Activated T-cell treated with anti-CD3 and anti-CD28 coated beads, Interleukin-2, amount 50 U/mL, for 4 hours (primary cell): ENCODE data around the gene CSF3R. TPM values are rescaled to one million over a fixed set of nuclear protein-coding genes. Genes with fewer than 3 reads are reported as not detected.
"Not testable (repeated sequence)": the region's sequence is repeated elsewhere in the genome, so short reads cannot be mapped to it uniquely, and the experiment has no call there.

Experiments used
- ATAC-seq, 2 donors: fragments of 200-7000 bp; cut with Tn5 transposase; one replicate each; pipeline ENCODE4 v1.10.0; 2021
- DNase-seq: peaks from one replicate; pipeline ENCODE4 v3.0.0-alpha.2; 2020
- H3K27me3 Mint-ChIP-seq: one replicate; pipeline ENCODE4 v1.8.0; 2021; ENCODE audit warnings: low read depth, mixed read lengths
- H3K36me3 Mint-ChIP-seq: one replicate; pipeline ENCODE4 v1.8.0; 2022; ENCODE audit warnings: mixed read lengths; ENCODE audit not compliant: insufficient read depth
- H3K4me1 Mint-ChIP-seq: one replicate; pipeline ENCODE4 v1.8.0; 2021; ENCODE audit warnings: low read depth, mixed read lengths
- H3K4me3 Mint-ChIP-seq: one replicate; pipeline ENCODE4 v1.8.0; 2021; ENCODE audit warnings: mild to moderate bottlenecking, moderate library complexity, mixed read lengths
- H3K9me3 Mint-ChIP-seq: one replicate; pipeline ENCODE4 v1.8.0; 2021; ENCODE audit warnings: mixed read lengths
- total RNA-seq, 3 donors: library from RNA; stranded (reverse); gene quantifications; one replicate each; pipeline ENCODE4 v1.2.1, GENCODE V29; 2021

The CSF3R gene
- total RNA-seq, 3 donors from 2014 or later, result not detected

DNA sequence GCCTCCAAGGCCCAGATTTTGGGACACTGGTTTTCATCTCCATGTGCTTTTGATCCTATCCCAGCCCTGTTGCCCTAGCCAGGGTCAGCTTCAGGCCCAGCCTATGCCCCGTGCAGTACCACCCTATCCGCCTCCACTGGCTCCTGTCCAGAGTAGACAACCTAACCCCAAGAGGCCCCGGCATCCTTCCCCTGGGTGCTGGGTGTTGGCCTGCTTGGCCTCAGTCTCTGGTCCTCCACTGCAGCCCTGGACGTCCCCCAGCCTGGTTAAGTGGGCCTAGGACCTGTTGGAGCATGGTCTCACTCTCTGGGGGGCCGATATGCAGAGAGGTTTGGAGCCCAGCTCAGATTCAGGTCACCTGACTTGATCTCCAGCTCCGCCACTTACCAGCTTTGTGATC, 1.6 kb downstream of the CSF3R start:
- peaks cover 6% of the 10 kb centered on the region for H3K27me3 Mint-ChIP-seq
- H3K9me3 Mint-ChIP-seq, result no peaks in the 10 kb centered on the region
- no peaks in the 10 kb centered on the region for H3K36me3 Mint-ChIP-seq
- peaks cover 7% of the 10 kb centered on the region for H3K4me1 Mint-ChIP-seq
- ATAC-seq (no peak), DNase-seq (no peak)
- H3K4me3 Mint-ChIP-seq, result no peak overlapping the region

DNA sequence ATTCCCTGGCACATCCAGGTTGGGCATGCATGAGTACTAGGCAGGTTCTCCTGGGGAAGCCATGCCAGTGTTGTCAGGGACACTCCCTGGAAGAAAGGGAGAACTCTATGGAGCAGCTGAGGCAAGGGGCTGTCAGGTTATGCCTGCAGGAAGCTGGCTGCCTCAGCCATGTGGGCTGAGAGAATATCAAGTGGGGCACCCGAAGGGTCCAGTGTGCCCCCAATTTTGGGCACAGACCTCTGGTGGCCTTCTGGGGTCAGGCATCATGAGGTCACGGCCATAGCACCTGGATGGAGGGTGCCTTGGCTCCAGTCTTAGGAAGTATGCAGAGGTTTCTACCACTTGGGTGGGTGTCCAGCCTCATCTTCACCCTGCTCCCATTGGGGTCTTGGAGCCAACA, 2.6 kb downstream of the CSF3R start:
- no peak for ATAC-seq
- Mint-ChIP-seq H3K27me3 (peaks cover 6% of the 10 kb centered on the region), H3K9me3 (no peaks in the 10 kb centered on the region), H3K36me3 (no peaks in the 10 kb centered on the region), H3K4me3 (no peak overlapping the region), H3K4me1 (peaks cover 7% of the 10 kb centered on the region)
- DNase-seq, result no peak

DNA sequence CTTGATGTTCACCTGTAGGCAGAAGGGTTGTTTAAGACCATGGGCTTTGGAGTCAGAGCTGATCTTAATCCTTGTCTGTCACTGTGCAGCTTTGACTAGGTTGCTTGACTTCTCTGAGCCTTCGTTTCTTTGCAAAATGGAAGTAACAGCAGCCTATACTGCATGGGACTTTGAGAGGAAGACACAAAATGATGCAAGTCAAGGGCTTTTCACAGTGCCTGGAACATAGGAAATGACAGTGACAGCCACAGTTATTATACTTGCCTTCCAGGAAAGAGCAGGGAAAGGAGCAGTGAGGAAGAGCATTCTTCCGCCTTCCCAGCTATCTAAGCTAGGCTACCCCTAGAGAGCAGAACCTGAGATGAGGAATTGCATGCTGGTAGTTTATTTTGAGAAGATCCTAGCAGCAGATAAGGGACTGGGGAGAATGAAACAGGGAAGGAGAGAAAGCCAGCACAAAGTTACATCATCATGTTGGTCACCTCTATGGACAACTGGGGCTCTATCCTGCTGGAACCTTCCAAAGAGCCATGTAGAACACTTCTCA, 3.1 kb downstream of the CSF3R start:
- Mint-ChIP-seq H3K9me3 (no peaks in the 10 kb centered on the region), H3K4me3 (no peak overlapping the region), H3K27me3 (peaks cover 6% of the 10 kb centered on the region), H3K36me3 (no peaks in the 10 kb centered on the region), H3K4me1 (peaks cover 7% of the 10 kb centered on the region)
- ATAC-seq (no peak), DNase-seq (no peak)

DNA sequence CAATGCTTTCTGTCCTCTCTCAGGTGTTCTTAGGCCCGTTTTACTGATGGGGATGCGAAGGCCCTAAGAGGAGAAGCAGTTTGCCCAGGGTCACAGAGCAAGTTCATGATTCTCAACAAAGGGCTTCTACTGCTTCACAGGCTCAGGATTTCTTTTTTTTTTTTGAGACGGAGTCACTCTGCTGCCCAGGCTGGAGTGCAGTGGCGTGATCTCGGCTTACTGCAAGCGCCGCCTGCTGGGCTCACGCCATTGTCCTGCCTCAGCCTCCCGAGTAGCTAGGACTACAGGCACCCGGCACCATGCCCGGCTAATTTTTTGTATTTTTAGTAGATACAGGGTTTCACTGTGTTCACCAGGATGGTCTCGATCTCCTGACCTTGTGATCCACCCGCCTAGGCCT, 5.1 kb downstream of the CSF3R start:
- DNase-seq, H3K36me3 Mint-ChIP-seq, H3K27me3 Mint-ChIP-seq, H3K9me3 Mint-ChIP-seq, H3K4me3 Mint-ChIP-seq, H3K4me1 Mint-ChIP-seq, ATAC-seq: not testable (repeated sequence)

DNA sequence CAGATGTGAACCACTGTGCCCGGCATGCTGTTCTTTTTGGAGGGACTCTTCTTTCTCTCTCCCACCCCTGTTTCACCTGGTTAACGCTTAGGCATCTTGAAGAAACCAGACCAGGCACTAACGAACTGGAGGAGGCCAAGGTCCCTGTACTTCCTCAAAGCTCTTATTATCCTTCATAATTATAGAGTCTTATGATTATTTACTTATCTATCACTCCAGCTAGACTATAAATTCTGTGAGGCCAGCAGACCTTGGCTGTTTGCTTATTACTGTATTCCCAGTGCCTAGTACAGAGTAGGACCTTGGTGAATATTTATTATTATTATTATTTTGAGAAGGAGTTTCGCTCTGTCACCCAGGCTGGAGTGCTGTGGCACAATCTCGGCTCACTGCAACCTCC, 5.8 kb downstream of the CSF3R start:
- H3K4me3 Mint-ChIP-seq, result no peak overlapping the region
- ATAC-seq (no peak), DNase-seq (no peak)
- no peaks in the 10 kb centered on the region for H3K36me3 Mint-ChIP-seq
- H3K9me3 Mint-ChIP-seq, result no peaks in the 10 kb centered on the region
- peaks cover 3% of the 10 kb centered on the region for H3K27me3 Mint-ChIP-seq
- H3K4me1 Mint-ChIP-seq, result peaks cover 3% of the 10 kb centered on the region

DNA sequence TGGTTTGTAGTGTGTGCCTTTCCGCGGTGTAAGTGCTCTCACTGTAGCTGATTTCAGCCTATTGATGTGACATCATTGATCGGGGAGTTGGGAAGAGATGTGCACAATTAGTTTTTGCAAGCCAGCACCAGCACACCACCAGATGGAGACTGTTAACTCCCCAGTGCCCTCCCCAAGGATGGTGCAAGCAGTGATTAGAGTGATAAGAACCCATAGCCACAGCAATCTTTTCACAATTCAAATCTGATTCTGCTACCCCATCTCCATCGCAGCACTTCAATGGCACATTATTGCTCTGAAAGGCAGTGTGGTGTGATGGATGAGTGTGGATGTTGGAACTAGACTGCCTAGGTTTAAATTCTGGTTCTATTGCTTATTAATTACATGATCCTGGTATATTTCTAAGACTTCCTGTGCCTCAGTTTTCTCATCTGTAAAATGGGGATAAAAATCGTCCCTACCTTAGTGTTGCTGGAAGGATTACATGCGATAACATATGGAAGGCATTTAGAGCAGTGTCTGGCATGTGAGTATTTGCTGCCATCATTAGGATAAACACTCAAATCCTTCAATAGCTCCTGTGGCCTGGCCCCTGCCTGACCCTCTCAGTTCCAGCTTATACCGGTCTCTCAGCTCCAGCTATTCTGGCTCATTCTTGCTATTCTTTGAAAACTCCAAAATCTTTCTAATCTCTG, 6.7 kb downstream of the CSF3R start:
- Mint-ChIP-seq H3K9me3 (no peaks in the 10 kb centered on the region), H3K27me3 (peaks cover 3% of the 10 kb centered on the region), H3K4me3 (no peak overlapping the region), H3K4me1 (no peaks in the 10 kb centered on the region), H3K36me3 (no peaks in the 10 kb centered on the region)
- ATAC-seq (no peak), DNase-seq (no peak)

DNA sequence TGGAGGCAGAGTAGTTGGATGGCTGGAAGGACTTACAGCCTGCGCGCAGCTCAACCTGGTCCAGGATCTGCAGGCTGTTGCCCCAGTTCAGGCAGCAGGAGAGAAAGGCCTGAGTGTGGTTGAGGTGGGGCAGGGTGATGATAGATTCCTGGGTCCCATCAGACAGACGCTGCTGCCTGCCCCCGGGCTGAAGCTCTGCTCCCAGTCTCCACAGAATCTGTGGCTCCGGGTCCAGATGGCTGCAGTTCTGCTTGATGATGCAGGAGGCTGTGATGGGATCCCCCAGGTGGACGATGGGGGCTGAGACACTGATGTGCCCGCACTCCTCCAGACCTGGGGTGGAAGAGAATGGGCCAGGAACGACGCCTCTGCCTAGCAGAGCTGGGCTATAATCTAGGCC, 7.4 kb downstream of the CSF3R start:
- no peak overlapping the region for H3K4me3 Mint-ChIP-seq

DNA sequence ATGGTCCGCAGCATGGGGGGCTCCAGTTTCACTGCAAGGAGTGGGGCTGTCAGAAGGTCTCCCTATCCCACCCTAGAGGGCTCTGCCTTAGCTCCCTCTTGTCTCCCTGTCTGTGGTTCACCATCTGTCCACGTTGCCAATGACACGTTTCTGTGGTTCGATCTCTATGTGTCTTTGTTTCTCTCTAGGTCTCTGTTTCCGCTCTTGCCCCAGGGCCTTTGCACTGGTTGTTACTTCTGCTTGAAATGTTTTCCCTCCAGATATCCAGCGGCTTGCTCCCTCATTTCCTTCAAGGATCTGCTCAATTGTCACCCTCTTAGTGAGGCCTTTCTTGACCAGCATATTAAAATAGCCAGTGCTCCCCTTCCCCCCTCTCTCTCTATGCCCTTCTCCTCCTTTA, 10.1 kb downstream of the CSF3R start:
- ATAC-seq, result no peak

More for the DNA sequence above, 7.4 kb downstream of the CSF3R start:
- H3K27me3 Mint-ChIP-seq, result no peaks in the 10 kb centered on the region
- no peak for ATAC-seq
- H3K9me3 Mint-ChIP-seq, result no peaks in the 10 kb centered on the region
- no peak for DNase-seq
- H3K4me1 Mint-ChIP-seq, result no peaks in the 10 kb centered on the region
- no peaks in the 10 kb centered on the region for H3K36me3 Mint-ChIP-seq

DNA sequence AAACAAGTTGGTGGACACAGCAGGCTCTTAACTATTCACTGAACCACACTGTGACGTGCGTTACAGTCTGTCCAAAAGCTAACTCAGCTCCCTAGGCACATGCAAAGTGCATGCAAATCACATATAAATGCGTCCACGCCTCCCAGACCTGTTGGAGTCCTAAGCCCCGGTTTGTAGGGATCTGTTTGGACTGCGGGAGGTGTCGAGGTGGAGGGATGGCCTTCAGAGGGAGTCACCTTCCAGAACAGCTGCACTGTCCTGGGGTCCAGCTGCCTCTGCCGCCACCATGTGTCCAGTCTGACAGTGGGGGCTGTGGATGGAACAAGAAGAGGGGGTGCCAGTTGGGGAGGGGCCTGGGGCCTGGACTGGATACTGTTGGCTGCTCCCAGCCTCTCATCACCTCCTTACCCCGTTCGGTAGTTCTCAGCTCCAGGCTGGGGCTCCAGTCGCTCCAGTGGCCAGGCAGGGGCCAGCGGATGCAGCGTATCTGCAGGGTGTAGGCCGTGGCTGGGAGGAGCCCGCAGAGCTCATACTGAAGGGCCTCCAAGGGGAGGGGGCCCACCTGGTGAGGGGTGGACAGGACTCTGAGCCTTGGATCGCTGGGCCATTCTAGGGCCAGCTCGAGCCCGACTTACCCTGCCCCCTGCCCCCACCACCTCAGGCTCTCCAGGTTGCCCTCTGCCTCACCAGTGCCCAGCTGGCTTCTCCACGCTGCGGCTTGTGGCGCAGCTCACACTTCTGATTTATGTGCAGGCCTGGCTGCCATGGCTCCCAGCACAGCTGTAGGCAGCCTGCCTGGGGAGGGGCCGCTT, 10.7 kb downstream of the CSF3R start:
- Mint-ChIP-seq H3K4me3 (no peak overlapping the region), H3K4me1 (no peaks in the 10 kb centered on the region), H3K27me3 (no peaks in the 10 kb centered on the region), H3K9me3 (no peaks in the 10 kb centered on the region), H3K36me3 (no peaks in the 10 kb centered on the region)
- ATAC-seq (no peak), DNase-seq (no peak)

More for the DNA sequence above, 10.1 kb downstream of the CSF3R start:
- no peak for DNase-seq
- H3K27me3 Mint-ChIP-seq, result no peaks in the 10 kb centered on the region
- no peaks in the 10 kb centered on the region for H3K36me3 Mint-ChIP-seq
- no peaks in the 10 kb centered on the region for H3K9me3 Mint-ChIP-seq
- H3K4me3 Mint-ChIP-seq, result no peak overlapping the region
- H3K4me1 Mint-ChIP-seq, result no peaks in the 10 kb centered on the region

DNA sequence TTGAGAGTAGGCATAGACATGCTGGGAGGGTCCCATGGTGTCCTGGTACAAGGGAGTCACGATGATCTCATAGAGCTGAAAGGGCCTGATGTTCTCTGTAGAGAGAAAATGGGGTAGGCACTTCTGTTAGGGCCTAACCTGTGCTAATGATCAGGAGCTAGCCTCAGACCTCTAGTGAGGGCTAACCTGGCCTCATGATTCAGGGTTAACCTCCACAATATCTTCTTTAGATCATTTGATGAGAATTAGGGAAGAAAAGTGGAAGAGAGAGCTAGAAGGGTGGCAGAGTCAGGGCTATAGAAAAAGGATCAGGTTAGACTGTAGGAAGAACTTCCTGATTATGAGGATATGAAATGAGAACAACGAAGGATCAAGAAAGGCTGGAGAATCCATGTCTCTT, 13.6 kb downstream of the CSF3R start:
- no peak for ATAC-seq
- Mint-ChIP-seq H3K36me3 (no peaks in the 10 kb centered on the region), H3K9me3 (no peaks in the 10 kb centered on the region), H3K4me1 (peaks cover 8% of the 10 kb centered on the region), H3K27me3 (no peaks in the 10 kb centered on the region), H3K4me3 (no peak overlapping the region)
- no peak for DNase-seq

DNA sequence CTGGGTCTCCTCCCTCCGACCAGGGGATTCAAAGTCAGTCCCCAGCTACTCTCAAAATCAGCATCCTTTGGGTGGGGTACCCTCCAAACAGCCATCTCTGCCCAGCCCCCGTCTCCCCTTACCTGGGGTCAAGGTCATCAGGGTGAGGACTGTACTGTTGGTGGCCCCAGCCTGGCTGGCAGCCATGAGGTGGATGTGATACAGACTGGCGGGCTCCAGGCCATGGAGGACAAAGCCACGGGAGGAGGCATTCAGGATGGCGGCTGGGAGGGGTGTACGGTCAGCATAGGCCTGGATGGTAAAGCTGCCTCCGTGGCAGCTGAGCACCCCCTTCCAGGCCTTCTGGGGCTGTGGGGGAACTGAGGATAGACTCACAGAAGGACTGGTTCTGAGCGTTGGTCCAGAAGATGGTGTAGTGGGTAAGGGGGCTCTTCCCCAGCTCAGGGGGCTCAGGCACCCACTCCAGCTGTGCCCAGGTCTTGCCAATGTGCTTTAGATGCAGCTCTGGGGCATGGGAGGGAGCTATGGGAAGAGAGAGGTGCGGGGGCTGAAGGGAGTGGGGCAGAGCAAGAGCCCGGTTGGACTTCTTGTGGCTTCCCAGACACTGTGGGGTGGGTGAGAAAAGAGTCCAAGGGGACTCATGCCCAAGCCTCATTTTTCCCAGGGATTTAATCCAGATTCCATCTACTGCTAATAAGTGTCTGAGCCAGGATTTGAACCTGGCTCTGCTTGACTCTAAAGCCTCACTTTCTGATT, 14.8 kb downstream of the CSF3R start:
- H3K27me3 Mint-ChIP-seq, result no peaks in the 10 kb centered on the region
- H3K36me3 Mint-ChIP-seq, result no peaks in the 10 kb centered on the region

DNA sequence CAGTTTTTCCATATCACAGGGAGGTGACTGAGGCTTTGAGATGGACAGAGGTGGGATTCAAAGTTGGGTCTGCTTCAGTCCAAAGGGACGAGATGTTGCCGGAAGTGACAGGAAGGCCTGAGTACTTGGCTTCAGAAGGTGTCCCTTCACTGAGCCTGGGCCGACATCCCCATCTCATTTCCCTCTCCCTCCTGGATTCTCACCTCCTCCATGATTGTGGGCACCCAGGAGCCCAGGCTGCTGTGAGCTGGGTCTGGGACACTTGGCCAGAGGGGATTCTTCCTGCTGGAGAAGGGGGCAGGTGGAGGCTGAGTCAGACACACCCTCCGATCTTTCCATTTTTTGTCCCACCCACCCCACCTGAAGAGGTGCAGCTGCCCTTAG, 15.7 kb downstream of the CSF3R start:
- H3K36me3 Mint-ChIP-seq, result no peaks in the 10 kb centered on the region
- no peak for ATAC-seq
- H3K4me3 Mint-ChIP-seq, result no peak overlapping the region
- H3K27me3 Mint-ChIP-seq, result no peaks in the 10 kb centered on the region
- H3K4me1 Mint-ChIP-seq, result peaks cover 18% of the 10 kb centered on the region
- DNase-seq, result no peak
- H3K9me3 Mint-ChIP-seq, result no peaks in the 10 kb centered on the region

More for the DNA sequence above, 14.8 kb downstream of the CSF3R start:
- DNase-seq (no peak), ATAC-seq (no peak)
- Mint-ChIP-seq H3K4me3 (no peak overlapping the region), H3K4me1 (peaks cover 14% of the 10 kb centered on the region), H3K9me3 (no peaks in the 10 kb centered on the region)

DNA sequence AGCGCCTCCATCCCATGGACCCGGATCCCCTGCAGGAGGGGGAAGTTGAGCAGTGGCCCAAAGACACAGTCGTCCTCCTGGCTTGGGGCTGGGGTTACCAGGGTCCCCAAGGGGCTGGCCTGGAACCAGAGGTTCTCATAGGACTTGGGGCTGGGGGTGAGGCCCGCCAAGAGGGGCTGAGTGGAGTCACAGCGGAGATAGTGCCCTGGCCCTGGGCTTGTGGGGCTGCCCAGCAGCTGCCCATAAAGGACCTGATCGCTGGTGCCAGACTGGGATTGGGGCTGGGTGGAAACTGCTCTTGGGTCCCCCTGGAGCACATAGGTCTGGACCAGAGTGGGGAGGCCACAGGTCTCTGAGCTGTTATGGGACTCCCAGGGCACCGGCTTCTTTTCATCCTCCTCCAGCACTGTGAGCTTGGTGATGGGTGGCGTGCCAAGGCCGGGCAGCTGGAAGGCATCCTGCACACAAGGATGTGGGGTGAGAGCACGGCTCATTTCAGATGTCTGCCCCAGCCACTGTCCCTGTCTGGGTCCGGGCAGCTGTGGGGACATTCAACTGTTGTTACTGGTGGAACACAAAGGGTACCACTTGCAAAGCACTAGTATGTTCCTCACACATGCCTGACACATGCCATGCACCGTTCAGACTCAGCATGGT, 16.2 kb downstream of the CSF3R start:
- no peaks in the 10 kb centered on the region for H3K36me3 Mint-ChIP-seq
- ATAC-seq (no peak), DNase-seq (no peak)
- peaks cover 18% of the 10 kb centered on the region for H3K4me1 Mint-ChIP-seq
- H3K27me3 Mint-ChIP-seq, result no peaks in the 10 kb centered on the region
- H3K4me3 Mint-ChIP-seq, result no peak overlapping the region
- H3K9me3 Mint-ChIP-seq, result no peaks in the 10 kb centered on the region

DNA sequence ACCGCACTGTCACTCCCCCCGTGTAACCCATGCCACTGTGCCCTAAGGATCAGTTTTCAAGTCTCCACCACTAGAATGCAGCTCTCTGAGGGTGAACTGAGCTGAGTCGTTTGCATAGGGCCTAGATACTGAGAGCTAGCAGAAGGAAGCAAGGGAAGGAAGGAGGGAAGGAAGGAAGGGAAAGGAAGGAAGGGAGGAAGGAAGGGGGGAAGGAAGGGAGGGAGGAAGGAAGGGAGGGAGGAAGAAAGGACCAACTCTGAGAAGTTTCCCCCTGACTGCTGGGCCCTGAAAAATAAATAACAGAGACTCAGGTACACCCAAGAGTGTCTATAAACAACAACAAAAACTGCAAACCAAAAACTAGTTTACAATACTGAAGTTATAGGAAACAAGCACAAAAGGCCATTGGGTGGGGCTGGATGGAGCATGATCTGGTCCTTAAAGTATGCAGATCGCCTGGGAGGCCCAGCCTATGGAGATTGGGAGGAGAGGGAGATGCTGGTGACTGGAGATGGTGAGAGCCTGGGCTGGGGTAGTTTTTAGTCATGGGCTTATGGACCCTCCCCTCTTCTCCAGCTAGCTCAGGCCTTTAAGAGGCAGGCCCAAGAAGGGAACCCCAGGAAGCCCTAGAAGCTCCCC, 16.9 kb downstream of the CSF3R start:
- DNase-seq (no peak), ATAC-seq (no peak)
- Mint-ChIP-seq H3K4me3 (no peak overlapping the region), H3K9me3 (no peaks in the 10 kb centered on the region), H3K4me1 (peaks cover 22% of the 10 kb centered on the region), H3K36me3 (peaks cover 6% of the 10 kb centered on the region), H3K27me3 (no peaks in the 10 kb centered on the region)
